CD4-positive, alpha-beta T cell (primary cell): ENCODE data around the gene TXNRD2. TPM values are rescaled to one million over a fixed set of nuclear protein-coding genes. Genes with fewer than 3 reads are reported as not detected.

Experiments used
- ATAC-seq: fragments of 200-7000 bp; cut with Tn5 transposase; one replicate; pipeline ENCODE4 v1.10.0; 2022; ENCODE audit warnings: mild to moderate bottlenecking; ENCODE audit not compliant: poor library complexity
- CTCF ChIA-PET: fragments of 350-600 bp; sonication (Branson Sonifier 250); formaldehyde crosslinking; loops from one replicate; lab custom pipeline; 2021; ENCODE audit warnings: antibody characterized with exemption, inconsistent platforms; lab: Charles Lee
- POLR2A ChIA-PET: fragments of 350-600 bp; sonication (Branson Sonifier 250); formaldehyde crosslinking; loops from one replicate; lab custom pipeline; 2021; ENCODE audit warnings: antibody characterized with exemption, inconsistent platforms; lab: Charles Lee
- DNase-seq, 14 experiments: peaks; one replicate each; pipeline ENCODE4 v3.0.0-alpha.2; 2013 to 2020; ENCODE audit warnings: mixed read lengths in 2 of 14
- H3K27ac ChIP-seq, 2 donors: one replicate each; pipeline versions ENCODE4 v1.5.1 to v1.7.0; 2013; ENCODE audit warnings: low read length in 2 of 2, low read depth in 1 of 2, mild to moderate bottlenecking in 1 of 2
- H3K27me3 ChIP-seq, 2 experiments: 1 replicate in 1 of 2; 2 replicates in 1 of 2; pipeline versions ENCODE4 v1.6.1 to v1.7.0; 2013; ENCODE audit warnings: low read length in 2 of 2, control low read depth in 1 of 2, mild to moderate bottlenecking in 1 of 2, moderate library complexity in 1 of 2; ENCODE audit not compliant: insufficient read depth in 2 of 2, control insufficient read depth in 1 of 2
- H3K36me3 ChIP-seq: one replicate; pipeline ENCODE4 v1.6.1; 2013; ENCODE audit warnings: low read length, control low read depth; ENCODE audit not compliant: insufficient read depth
- H3K4me1 ChIP-seq: one replicate; pipeline ENCODE4 v1.6.1; 2013; ENCODE audit warnings: low read length, control low read depth; ENCODE audit not compliant: insufficient read depth
- H3K4me3 ChIP-seq: one replicate; pipeline ENCODE4 v1.5.1; 2013; ENCODE audit warnings: mild to moderate bottlenecking, low read length, moderate library complexity
- H3K9me3 ChIP-seq, 2 experiments: 1 replicate in 1 of 2; 2 replicates in 1 of 2; pipeline versions ENCODE4 v1.6.1 to v1.7.0; 2013; ENCODE audit warnings: low read length in 2 of 2, mild to moderate bottlenecking in 2 of 2, control low read depth in 1 of 2, moderate library complexity in 1 of 2; ENCODE audit not compliant: control insufficient read depth in 1 of 2, insufficient read depth in 1 of 2
- H3K27ac Mint-ChIP-seq: one replicate; pipeline ENCODE4 v1.8.0; 2020; ENCODE audit warnings: mixed read lengths
- H3K27me3 Mint-ChIP-seq: one replicate; pipeline ENCODE4 v1.8.0; 2021; ENCODE audit warnings: mixed read lengths
- H3K36me3 Mint-ChIP-seq: one replicate; pipeline ENCODE4 v1.8.0; 2021; ENCODE audit warnings: low read depth, mixed read lengths
- H3K4me1 Mint-ChIP-seq: one replicate; pipeline ENCODE4 v1.8.0; 2021; ENCODE audit warnings: low read depth, mixed read lengths
- H3K4me3 Mint-ChIP-seq: one replicate; pipeline ENCODE4 v1.8.0; 2020; ENCODE audit warnings: mild to moderate bottlenecking, mixed read lengths
- H3K9me3 Mint-ChIP-seq: one replicate; pipeline ENCODE4 v1.8.0; 2020; ENCODE audit warnings: mixed read lengths
- CTCF ChIP-seq: fragments of 200-600 bp; IDR thresholded peaks from one replicate; pipeline ENCODE4 v1.8.0; 2022; ENCODE audit warnings: antibody characterized with exemption, mild to moderate bottlenecking
- intact Hi-C, 2 experiments: fragments of 100-400 bp; cut with DNase I in 1 of 2; cut with micrococcal nuclease in 1 of 2; formaldehyde crosslinking; loops; one replicate each; pipeline versions ENCODE4 v1.15.1 to v1.9.0; 2023 to 2025; cut with DNase I, micrococcal nuclease
- total RNA-seq, 174 experiments: library from RNA in 2 of 174; stranded (reverse) in 2 of 174; gene quantifications; one replicate each; pipeline ENCODE4 v1.2.3 and lab custom pipeline; 2021 to 2026

TXNRD2 gene
- total RNA-seq, 2 experiments from 2014 or later: 18.6 to 19.5 TPM

- TF ChIP-seq CTCF: no peak
- no peak for ATAC-seq
- ChIA-PET POLR2A (no interaction called here), CTCF (no interaction called here)
- Histone ChIP-seq H3K27me3 (no peaks in the 10 kb centered on the region), H3K9me3 (peaks cover 0 to 5% of the 10 kb centered on the region in 2 experiments), H3K4me3 (no peak overlapping the region), H3K36me3 (peaks cover 55% of the 10 kb centered on the region), H3K27ac (no peak overlapping the region), H3K4me1 (no peaks in the 10 kb centered on the region)
- no peak for DNase-seq
- H3K27me3 Mint-ChIP-seq: no peaks in the 10 kb centered on the region
- intact Hi-C loops: no loop called here
- peaks cover 56% of the 10 kb centered on the region for H3K36me3 Mint-ChIP-seq
- no peak overlapping the region for H3K4me3 Mint-ChIP-seq
- H3K27ac Mint-ChIP-seq: no peak overlapping the region
- H3K4me1 Mint-ChIP-seq: peaks cover 4% of the 10 kb centered on the region
- H3K9me3 Mint-ChIP-seq: no peaks in the 10 kb centered on the region
Measured at GRCh38 chr22:19916006-19916405, 25.6 kb downstream of the TXNRD2 start.

- no peak overlapping the region for H3K4me3 ChIP-seq
- no peak for DNase-seq
- H3K4me3 Mint-ChIP-seq: no peak overlapping the region
- no peak overlapping the region for H3K27ac ChIP-seq
- no peak for ATAC-seq
- no peaks in the 10 kb centered on the region for H3K9me3 Mint-ChIP-seq
- H3K36me3 ChIP-seq: peaks cover 56% of the 10 kb centered on the region
- H3K36me3 Mint-ChIP-seq: peaks cover 58% of the 10 kb centered on the region
- TF ChIP-seq CTCF: no peak
- H3K27me3 ChIP-seq: no peaks in the 10 kb centered on the region
- H3K9me3 ChIP-seq: peaks cover 0 to 5% of the 10 kb centered on the region in 2 experiments
- intact Hi-C loops: no loop called here
- no peaks in the 10 kb centered on the region for H3K27me3 Mint-ChIP-seq
- H3K27ac Mint-ChIP-seq: no peak overlapping the region
- H3K4me1 ChIP-seq: no peaks in the 10 kb centered on the region
- ChIA-PET CTCF (no interaction called here), POLR2A (no interaction called here)
- peaks cover 4% of the 10 kb centered on the region for H3K4me1 Mint-ChIP-seq
Measured at GRCh38 chr22:19915287-19915954, 26.2 kb downstream of the TXNRD2 start.

- CTCF ChIA-PET: interaction anchor here (1.7 to 4.7 kb wide), 2 partner anchors 158 to 183 kb away, joined by 5 to 69 read pairs; no protein-coding TSS in a partner anchor
- Mint-ChIP-seq H3K27ac (no peak overlapping the region), H3K27me3 (no peaks in the 10 kb centered on the region), H3K9me3 (no peaks in the 10 kb centered on the region), H3K36me3 (peaks cover 67% of the 10 kb centered on the region), H3K4me1 (peaks cover 12% of the 10 kb centered on the region), H3K4me3 (no peak overlapping the region)
- Histone ChIP-seq H3K27me3 (no peaks in the 10 kb centered on the region), H3K4me3 (no peak overlapping the region), H3K9me3 (peaks cover 0 to 5% of the 10 kb centered on the region in 2 experiments), H3K27ac (no peak overlapping the region), H3K4me1 (peaks cover 7% of the 10 kb centered on the region), H3K36me3 (peaks cover 60% of the 10 kb centered on the region)
- DNase-seq (no peak), ATAC-seq (no peak)
- no peak for TF ChIP-seq CTCF
- POLR2A ChIA-PET: interaction anchor here (1.2 kb wide), 2 partner anchors 82 to 184 kb away, joined by 3 to 4 read pairs; no protein-coding TSS in a partner anchor
- intact Hi-C loops: no loop called here
Measured at GRCh38 chr22:19914201-19914943, 27.2 kb downstream of the TXNRD2 start.
